HG03103 (cell line): ENCODE measurements around the gene RGS9.

Experiments
- ATAC-seq: cut with Tn5 transposase; IDR thresholded peaks from one replicate; pipeline ENCODE4 v1.9.1; 2021; ENCODE audit warnings: low read depth; ENCODE audit not compliant: unreplicated experiment

RGS9 gene

GRCh38 chr17:65236321-65236720, 99.2 kb downstream of the RGS9 start:
- ATAC-seq: no peak

GRCh38 chr17:65243838-65244625, 106.9 kb downstream of the RGS9 start:
- ATAC-seq: no peak

- ATAC-seq: no peak
Observed at GRCh38 chr17:65246252-65246651, 109.1 kb downstream of the RGS9 start.

GRCh38 chr17:65249774-65250173, 112.6 kb downstream of the RGS9 start:
- no peak for ATAC-seq

- ATAC-seq: no peak
Observed at GRCh38 chr17:65254166-65254565, 117.0 kb downstream of the RGS9 start.

GRCh38 chr17:65259281-65259680, 122.1 kb downstream of the RGS9 start:
- ATAC-seq: no peak

- no peak for ATAC-seq
Observed at GRCh38 chr17:65259696-65260485, 122.7 kb downstream of the RGS9 start.

GRCh38 chr17:65260626-65261025, 123.5 kb downstream of the RGS9 start:
- ATAC-seq: no peak

- no peak for ATAC-seq
Observed at GRCh38 chr17:65261152-65261551, 124.0 kb downstream of the RGS9 start.

- ATAC-seq: no peak
Observed at GRCh38 chr17:65261682-65262636, 124.8 kb downstream of the RGS9 start.

- ATAC-seq: no peak
Observed at GRCh38 chr17:65265276-65265675, 128.1 kb downstream of the RGS9 start.

GRCh38 chr17:65268832-65269231, 131.7 kb downstream of the RGS9 start:
- no peak for ATAC-seq

GRCh38 chr17:65270499-65271253, 133.5 kb downstream of the RGS9 start:
- ATAC-seq: no peak

- ATAC-seq: no peak
Observed at GRCh38 chr17:65271296-65271695, 134.1 kb downstream of the RGS9 start.
